HG03354 (cell line): ENCODE data around the gene SLIT2.

Experiments used
- ATAC-seq: cut with Tn5 transposase; IDR thresholded peaks from one replicate; pipeline ENCODE4 v1.9.1; 2021; ENCODE audit warnings: mild to moderate bottlenecking; ENCODE audit not compliant: unreplicated experiment, poor library complexity, severe bottlenecking

The SLIT2 gene

GRCh38 chr4:20298455-20298854 is 46.8 kb downstream of the SLIT2 start:
- no peak for ATAC-seq

- no peak for ATAC-seq
Measured at GRCh38 chr4:20298986-20299385, 47.3 kb downstream of the SLIT2 start.

GRCh38 chr4:20299515-20299914 is 47.8 kb downstream of the SLIT2 start:
- no peak for ATAC-seq

- ATAC-seq = no peak
Measured at GRCh38 chr4:20301161-20301560, 49.5 kb downstream of the SLIT2 start.
